ENCODE results near the gene BTBD6.
"Not testable (repeated sequence)": the region's sequence is repeated elsewhere in the genome, so short reads cannot be mapped to it uniquely, and the experiment has no call there.

BTBD6 gene

DNA sequence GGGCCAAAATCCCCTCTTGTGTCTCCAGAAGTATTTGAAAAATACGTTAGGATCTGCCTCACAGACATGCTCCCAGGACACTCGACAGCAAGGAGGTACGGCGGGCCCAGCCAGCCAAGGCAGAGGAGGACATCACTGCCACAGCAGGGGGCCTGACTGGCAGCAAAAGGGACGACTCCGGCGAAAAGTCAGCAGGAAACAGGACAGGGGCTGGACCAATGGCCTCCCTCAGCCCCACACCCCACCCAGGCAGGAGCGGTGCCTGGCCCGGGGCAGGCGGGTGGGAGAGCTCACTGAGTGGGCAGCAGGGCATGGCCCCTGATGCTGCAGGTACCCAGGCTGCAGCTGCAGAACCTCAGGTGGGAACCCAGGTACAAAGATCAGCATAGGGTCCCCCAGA lies 34.7 kb downstream of the BTBD6 start:
- DNase-seq (ENCODE audit: low read depth) = no peak
- no peak overlapping the region for H3K4me3 ChIP-seq (ENCODE audit: low read depth, low read length)
- TF ChIP-seq POLR2A (IDR thresholded peaks at IDR 0.05; ENCODE audit: extremely low read depth, insufficient read length) = no peak
- no peak for TF ChIP-seq MAX (IDR thresholded peaks at IDR 0.05; ENCODE audit: low read depth, low read length)
- no peak for TF ChIP-seq MYC (IDR thresholded peaks at IDR 0.05; ENCODE audit: low read depth, low read length)
- TF ChIP-seq, protein P1, sequence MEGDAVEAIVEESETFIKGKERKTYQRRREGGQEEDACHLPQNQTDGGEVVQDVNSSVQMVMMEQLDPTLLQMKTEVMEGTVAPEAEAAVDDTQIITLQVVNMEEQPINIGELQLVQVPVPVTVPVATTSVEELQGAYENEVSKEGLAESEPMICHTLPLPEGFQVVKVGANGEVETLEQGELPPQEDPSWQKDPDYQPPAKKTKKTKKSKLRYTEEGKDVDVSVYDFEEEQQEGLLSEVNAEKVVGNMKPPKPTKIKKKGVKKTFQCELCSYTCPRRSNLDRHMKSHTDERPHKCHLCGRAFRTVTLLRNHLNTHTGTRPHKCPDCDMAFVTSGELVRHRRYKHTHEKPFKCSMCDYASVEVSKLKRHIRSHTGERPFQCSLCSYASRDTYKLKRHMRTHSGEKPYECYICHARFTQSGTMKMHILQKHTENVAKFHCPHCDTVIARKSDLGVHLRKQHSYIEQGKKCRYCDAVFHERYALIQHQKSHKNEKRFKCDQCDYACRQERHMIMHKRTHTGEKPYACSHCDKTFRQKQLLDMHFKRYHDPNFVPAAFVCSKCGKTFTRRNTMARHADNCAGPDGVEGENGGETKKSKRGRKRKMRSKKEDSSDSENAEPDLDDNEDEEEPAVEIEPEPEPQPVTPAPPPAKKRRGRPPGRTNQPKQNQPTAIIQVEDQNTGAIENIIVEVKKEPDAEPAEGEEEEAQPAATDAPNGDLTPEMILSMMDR (IDR thresholded peaks at IDR 0.05; ENCODE audit: low read depth, low read length) = no peak

GRCh38 chr14:105283899-105284298 lies 35.6 kb downstream of the BTBD6 start:
- no peak for DNase-seq (ENCODE audit: low read depth)
- TF ChIP-seq MYC (IDR thresholded peaks at IDR 0.05; ENCODE audit: low read depth, low read length) (no peak), MAX (IDR thresholded peaks at IDR 0.05; ENCODE audit: low read depth, low read length) (no peak), POLR2A (IDR thresholded peaks at IDR 0.05; ENCODE audit: extremely low read depth, insufficient read length) (no peak)
- TF ChIP-seq, protein P1 (IDR thresholded peaks at IDR 0.05; ENCODE audit: low read depth, low read length) = no peak
- no peak overlapping the region for H3K4me3 ChIP-seq (ENCODE audit: low read depth, low read length)

GRCh38 chr14:105285174-105285573 lies 36.8 kb downstream of the BTBD6 start:
- TF ChIP-seq MYC (IDR thresholded peaks at IDR 0.05; ENCODE audit: low read depth, low read length) (no peak), POLR2A (IDR thresholded peaks at IDR 0.05; ENCODE audit: extremely low read depth, insufficient read length) (no peak), MAX (IDR thresholded peaks at IDR 0.05; ENCODE audit: low read depth, low read length) (no peak)
- TF ChIP-seq, protein P1 (IDR thresholded peaks at IDR 0.05; ENCODE audit: low read depth, low read length) = no peak
- no peak overlapping the region for H3K4me3 ChIP-seq (ENCODE audit: low read depth, low read length)
- no peak for DNase-seq (ENCODE audit: low read depth)

- DNase-seq (ENCODE audit: low read depth) = no peak
- no peak overlapping the region for H3K4me3 ChIP-seq (ENCODE audit: low read depth, low read length)
- TF ChIP-seq MYC (IDR thresholded peaks at IDR 0.05; ENCODE audit: low read depth, low read length) (no peak), POLR2A (IDR thresholded peaks at IDR 0.05; ENCODE audit: extremely low read depth, insufficient read length) (no peak), MAX (IDR thresholded peaks at IDR 0.05; ENCODE audit: low read depth, low read length) (no peak)
- TF ChIP-seq, protein P1 (IDR thresholded peaks at IDR 0.05; ENCODE audit: low read depth, low read length) = no peak
Observed at GRCh38 chr14:105286759-105287144, 38.4 kb downstream of the BTBD6 start.

DNA sequence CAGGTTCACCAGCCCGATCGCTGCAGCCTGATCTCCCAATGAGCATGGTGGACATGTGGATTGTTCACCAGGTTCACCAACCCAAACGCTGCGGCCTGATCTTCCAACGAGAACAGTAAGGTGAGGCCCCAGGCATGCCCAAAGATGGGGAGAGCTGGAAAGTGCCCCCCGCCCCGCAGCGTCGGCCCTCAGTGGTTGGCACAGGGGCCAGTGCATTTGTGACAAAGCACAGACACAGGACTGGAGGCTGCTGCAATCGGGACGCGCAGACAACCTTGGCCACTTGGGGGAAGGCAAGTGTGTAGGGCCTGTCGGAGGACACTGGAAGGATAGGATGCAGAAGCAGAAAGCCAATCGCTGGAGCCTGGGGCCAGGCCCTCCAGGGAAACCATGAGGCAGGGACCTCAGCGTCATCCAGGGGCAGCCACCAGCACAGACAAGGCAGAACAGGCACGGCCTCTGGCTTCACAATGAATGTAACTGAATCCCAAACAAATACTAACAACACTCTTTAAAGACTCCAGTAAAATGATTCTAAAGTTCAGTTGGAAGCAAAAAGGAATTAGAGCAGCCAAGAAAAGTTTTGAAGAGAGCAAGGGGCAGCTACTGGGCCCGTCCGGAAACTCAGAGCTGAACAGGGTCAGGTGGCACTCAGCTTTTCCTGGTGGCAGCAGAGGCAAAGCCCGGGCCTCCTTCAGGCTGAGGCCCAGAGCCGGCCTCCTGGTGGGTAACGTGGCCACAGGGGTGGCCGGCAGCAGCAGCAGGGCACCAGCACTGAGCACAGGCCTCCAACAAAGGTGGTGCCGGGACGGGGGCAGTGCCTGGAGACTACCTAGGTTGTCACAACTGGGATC lies 39.1 kb downstream of the BTBD6 start:
- TF ChIP-seq MYC (IDR thresholded peaks at IDR 0.05; ENCODE audit: low read depth, low read length) (no peak), POLR2A (IDR thresholded peaks at IDR 0.05; ENCODE audit: extremely low read depth, insufficient read length) (no peak), MAX (IDR thresholded peaks at IDR 0.05; ENCODE audit: low read depth, low read length) (no peak)
- TF ChIP-seq, protein P1 (IDR thresholded peaks at IDR 0.05; ENCODE audit: low read depth, low read length) = no peak
- DNase-seq (ENCODE audit: low read depth) = no peak
- no peak overlapping the region for H3K4me3 ChIP-seq (ENCODE audit: low read depth, low read length)

- not testable (repeated sequence) for DNase-seq (ENCODE audit: low read depth); H3K4me3 ChIP-seq (ENCODE audit: low read depth, low read length)
Observed at GRCh38 chr14:105288936-105289335, 40.6 kb downstream of the BTBD6 start.

Measured in NB4 (cell line).